Fibroblast of skin of left biceps (primary cell): ENCODE data around the gene IL6.
"Not testable (repeated sequence)": the region's sequence is repeated elsewhere in the genome, so short reads cannot be mapped to it uniquely, and the experiment has no call there.

Experiments used
- DNase-seq, 2 experiments: peaks; one replicate each; pipeline ENCODE4 v3.0.0-alpha.2; 2013; ENCODE audit warnings: low read depth in 2 of 2

The IL6 gene

DNA sequence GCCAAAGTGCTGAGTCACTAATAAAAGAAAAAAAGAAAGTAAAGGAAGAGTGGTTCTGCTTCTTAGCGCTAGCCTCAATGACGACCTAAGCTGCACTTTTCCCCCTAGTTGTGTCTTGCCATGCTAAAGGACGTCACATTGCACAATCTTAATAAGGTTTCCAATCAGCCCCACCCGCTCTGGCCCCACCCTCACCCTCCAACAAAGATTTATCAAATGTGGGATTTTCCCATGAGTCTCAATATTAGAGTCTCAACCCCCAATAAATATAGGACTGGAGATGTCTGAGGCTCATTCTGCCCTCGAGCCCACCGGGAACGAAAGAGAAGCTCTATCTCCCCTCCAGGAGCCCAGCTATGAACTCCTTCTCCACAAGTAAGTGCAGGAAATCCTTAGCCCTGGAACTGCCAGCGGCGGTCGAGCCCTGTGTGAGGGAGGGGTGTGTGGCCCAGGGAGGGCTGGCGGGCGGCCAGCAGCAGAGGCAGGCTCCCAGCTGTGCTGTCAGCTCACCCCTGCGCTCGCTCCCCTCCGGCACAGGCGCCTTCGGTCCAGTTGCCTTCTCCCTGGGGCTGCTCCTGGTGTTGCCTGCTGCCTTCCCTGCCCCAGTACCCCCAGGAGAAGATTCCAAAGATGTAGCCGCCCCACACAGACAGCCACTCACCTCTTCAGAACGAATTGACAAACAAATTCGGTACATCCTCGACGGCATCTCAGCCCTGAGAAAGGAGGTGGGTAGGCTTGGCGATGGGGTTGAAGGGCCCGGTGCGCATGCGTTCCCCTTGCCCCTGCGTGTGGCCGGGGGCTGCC lies at the start of gene IL6:
TSS of gene IL6 (plus strand) at position 294 of the 807 bp plus-strand sequence. CDS start at position 357, 63 bp downstream.
- peak; percentile 81 to 82 for DNase-seq

DNA sequence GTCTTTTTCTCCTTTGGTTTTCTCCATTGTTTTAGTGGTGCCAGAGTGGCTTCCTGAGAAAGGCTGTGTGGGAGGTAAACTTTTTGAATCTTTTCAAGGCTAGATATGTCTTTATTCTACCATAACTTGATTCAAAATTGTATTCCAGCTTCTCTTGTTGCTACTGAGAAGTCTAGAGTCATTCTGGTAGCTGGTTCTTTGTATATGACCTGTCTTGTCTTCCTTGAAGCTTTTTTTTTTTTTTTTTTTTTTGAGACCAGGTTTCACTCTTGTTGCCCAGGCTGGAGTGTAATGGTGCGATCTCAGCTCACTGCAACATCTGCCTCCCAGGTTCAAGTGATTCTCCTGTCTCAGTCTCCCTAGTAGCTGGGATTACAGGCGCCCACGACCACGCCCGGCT lies 49.7 kb upstream of the IL6 start:
- DNase-seq = not testable (repeated sequence)

DNA sequence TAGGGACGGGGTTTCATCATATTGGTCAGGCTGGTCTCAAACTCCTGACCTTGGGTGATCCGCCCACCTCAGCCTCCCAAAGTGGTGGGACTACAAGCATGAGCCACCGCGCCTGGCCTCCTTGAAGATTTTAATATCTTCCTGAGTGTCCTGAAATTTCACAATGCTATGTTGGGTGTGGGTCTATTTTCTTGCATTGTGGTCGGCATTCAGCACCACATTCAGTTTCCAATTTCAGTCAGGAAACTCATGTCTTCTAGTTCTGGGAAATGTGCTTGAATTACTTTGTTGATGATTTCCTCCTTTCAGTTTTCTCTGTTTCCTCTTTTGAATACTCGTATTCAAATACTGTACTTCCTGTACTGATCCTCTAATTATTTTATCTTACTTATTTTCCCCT lies 49.3 kb upstream of the IL6 start:
- no peak for DNase-seq

DNA sequence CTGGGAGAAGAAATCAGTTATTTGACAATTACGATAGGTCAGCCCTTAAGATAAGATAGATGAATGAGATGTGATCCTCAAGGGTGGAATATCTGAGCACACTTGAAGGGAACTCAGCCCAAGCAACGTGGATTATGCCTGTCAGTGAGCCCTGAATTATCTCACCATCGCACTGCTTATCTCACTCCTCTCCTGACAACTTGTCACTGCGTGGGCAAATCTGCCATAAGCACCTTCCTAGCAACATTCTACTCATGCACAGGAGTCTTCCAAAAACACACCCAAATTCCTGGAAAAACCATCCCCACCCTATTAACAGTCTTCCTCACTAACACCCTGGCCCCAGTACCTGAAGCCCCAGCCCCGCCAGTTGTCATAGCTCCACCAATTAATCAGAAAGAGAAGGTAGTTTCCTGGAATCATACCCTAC lies 46.5 kb upstream of the IL6 start:
- DNase-seq = no peak

DNA sequence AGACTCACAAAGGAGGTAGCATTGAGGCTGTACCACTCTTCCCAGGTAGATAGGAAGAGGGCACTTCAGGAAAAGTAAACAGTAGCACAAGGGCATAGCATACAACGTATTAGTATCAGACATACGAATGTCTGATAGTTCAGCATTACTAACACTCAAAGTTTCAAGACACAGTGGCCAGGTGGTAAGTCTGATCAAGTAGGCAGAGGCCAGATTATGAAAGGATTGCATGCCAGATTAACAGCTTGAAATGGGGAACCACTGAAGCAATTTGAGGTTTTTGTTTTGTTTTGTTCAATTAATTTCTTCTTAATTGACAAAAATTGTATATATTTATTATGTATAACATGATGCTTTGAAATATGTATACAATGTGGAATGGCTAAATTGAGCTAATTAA lies 45.7 kb upstream of the IL6 start:
- DNase-seq = no peak

DNA sequence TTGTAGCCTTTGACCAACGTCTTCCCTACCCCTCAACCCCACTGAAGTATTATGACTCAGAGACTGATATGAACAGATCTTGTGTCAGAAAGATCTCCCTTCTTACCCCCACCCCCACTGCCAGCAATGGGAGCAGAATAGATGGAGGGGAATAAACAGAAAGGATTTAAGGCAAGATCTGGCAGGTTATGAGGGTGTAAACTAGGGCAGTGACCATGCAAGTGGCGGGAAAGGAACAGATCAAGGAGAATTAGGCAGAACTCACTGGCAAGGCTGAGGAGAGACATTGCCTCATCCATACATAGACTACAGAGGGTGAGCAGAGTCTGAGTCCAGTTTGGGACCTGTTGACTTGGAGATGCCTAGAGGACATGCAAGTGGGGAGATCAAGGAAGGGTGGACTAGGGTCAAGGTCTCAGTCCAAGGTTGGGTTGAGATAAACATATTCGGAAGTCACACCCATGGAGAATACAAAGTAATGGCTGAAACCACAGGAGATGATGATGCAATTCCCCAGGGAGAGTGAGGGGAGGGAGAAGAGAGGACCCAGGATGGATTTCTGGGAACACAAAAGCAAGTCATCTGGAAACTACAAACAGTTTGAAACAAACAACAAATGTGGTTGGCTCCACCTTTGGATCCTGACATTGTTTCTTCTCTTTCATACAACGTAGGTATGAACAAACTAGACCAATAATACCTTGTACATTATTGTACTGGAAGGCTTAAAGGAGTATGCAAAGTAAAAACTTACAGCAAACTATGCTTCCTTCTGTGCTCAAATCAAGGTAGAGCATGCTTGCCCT lies 44.9 kb upstream of the IL6 start:
- DNase-seq = no peak

DNA sequence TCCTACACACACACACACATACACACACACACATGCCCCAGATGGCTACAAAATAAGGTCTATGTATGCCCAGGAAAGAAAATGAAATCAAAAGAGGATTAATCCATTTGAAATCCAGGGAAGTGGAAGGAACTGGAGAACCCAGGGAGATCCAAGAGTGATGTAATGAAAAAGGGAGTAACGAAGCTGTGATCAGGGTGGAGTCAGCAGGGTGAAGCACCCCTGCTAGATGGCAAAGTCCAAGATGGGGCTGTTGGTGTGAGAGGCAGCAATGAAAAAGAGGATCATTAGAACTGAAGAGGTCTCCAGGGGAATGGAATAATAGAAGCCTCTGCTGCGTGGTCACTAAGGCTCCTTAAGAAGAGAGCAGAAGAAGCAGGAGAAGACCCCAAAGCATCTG lies 43.6 kb upstream of the IL6 start:
- DNase-seq = no peak

DNA sequence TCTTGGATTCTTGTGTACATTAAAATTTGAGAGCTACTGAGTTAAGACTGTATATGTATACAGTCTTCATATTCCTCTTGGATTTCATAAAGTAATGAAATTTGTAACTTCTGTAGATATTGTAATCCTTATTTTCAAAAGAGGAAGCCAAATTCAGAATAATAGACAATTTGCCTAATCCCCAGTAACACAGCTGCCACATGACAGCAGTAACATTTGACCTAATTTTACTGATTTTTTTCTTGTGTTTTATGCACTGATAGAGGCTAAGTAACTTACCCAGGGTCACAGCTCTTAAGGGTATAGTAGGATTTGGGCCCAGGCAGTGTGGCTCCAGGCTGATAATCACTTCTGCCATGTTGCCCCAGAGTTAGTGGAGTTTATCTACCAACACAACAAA lies 40.4 kb upstream of the IL6 start:
- DNase-seq = no peak

DNA sequence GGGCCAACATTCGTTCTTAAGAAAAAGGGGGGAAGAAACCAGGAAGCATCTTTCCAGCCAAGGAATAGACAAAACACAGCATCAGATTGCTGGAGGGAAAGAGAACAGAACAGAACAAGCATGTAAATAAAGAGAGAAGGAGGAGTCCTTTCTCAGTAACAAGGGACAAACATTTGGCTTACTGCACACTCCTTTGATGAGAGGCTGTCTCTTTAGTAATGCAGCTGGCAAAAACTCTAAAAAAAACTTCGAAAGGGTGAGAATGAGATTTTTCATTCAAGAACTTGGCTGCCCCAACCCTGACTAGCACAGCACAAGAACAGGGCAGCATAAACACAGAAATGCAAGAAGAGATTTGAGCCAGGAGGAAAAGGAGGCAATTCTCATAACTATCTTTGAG lies 38.9 kb upstream of the IL6 start:
- DNase-seq = no peak

DNA sequence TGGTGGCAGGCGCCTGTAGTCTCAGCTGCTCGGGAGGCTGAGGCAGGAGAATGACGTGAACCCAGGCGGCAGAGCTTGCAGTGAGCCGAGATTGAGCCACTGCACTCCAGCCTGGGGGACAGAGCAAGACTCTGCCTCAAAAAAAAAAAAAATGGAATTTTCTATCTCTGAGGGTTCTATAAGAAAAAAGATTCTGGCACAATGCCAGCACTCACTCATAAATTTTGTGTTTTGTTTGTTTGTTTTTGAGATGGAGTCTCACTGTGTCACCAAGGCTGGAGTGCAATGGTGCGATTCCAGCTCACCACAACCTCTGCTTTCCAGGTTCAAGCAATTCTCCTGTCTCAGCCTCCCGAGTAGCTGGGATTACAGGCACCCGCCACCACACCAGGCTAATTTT lies 38.1 kb upstream of the IL6 start:
- DNase-seq = not testable (repeated sequence)

DNA sequence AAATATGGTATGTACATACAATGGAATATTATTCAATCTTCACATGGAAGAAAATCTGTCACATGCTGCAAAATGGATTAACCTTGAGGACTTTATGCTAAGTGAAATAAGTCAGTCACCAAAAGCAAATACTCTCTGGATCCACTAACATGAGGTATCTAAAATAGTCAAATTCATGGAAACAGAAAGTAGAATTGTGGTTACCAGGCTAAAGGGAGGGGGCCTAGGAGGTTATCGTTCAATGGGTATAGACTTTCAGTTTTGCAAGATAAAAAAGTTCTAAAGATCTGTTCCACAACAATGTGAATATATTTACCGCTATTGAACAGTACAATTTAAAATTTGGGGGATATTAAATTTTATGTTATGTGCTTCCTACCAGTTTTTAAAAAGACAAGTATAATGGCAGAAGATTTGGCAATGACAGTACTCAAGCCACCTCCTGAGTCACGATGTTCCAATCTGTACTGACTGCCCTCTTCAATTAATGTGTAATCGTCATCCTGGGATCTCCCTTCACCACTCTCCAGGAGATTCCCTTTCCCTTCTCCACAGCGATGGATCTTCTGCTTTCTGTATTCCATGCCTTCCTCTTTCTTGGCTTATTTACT lies 32.3 kb upstream of the IL6 start:
- DNase-seq = no peak

DNA sequence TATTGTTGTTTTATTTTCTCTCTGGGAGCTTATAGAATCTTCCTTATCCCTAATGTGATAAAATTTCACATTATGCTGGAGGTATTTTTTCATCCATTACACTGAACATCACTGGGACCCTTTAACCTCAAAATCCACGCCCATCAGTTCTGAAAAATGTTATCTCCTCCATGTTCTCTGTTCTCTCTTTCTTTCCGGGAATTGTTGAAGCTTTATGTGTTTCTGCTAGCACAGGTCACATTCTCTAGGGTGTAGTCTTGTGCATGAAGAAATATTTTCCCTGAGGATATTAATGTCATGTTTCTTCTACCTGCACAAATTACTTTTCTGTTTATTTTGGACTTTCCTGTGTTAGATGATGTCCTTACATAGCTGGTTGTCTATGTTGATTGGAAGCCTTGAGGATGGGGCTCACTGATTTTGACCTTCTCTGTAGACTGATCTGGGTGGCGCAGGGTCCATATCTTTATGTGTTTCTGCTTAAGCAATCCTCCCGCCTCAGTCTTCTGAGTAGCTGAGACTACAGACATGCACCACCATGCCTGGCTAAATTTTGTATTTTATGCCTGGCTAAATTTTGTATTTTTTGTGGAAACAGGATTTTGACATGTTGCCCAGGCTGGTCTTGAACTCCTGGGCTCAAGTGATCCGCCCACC lies 31.4 kb upstream of the IL6 start:
- no peak for DNase-seq

DNA sequence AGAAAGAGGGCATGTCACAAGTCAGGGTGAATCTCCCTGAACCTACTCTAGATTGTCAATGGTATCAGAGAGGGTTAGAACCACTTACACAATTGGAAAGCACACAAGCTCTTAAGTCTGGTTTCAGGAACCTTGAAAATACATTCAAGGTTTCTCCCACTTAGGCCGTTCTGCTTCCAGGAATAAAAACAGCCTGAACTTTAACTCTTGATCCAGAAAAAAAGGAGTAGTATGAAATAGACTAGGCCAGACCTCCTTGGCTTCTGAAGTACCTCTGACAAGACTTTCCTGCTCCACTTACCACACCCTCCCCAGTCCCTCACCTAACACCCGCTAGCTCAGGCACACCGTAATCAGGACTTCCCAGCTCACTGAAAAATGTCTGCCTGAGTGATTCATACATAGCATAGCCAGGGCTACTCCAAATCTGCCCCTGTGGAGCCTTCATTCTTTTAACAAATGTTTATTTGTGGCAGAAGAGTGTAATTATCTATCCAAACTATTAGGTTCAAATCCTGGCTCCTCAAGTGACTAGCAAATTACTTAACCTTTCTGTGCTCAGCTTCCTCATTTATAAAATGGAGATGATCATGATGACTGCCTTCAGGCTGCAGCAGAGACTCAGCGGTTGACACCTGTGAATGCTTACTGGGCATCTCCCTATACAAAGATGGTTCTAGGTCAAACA lies 30.3 kb upstream of the IL6 start:
- no peak for DNase-seq

DNA sequence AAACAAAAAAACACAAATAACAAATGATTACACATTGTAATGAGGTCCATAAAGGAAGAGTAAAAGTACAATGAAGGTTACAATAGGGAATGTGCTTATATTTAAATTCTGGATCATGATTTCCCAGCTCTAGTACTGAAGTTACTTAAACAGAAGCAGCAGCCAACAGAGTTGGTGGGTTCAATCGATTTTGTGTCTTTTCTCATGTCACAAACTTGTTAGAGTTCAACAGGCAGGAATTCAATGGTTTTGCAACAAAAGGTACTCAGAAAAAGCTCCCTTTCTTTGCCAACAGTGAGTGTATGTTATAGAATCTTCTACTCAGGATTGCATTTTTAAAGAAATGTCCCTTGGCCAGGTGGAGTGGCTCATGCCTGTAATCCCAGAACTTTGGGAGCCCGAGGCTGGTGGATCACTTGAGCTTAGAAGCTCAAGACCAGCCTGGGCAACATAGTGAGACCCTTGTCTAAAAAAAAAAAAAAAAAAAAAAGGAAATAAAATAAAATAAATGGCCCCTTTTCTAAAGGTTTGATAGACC lies 29.6 kb upstream of the IL6 start:
- DNase-seq = no peak

DNA sequence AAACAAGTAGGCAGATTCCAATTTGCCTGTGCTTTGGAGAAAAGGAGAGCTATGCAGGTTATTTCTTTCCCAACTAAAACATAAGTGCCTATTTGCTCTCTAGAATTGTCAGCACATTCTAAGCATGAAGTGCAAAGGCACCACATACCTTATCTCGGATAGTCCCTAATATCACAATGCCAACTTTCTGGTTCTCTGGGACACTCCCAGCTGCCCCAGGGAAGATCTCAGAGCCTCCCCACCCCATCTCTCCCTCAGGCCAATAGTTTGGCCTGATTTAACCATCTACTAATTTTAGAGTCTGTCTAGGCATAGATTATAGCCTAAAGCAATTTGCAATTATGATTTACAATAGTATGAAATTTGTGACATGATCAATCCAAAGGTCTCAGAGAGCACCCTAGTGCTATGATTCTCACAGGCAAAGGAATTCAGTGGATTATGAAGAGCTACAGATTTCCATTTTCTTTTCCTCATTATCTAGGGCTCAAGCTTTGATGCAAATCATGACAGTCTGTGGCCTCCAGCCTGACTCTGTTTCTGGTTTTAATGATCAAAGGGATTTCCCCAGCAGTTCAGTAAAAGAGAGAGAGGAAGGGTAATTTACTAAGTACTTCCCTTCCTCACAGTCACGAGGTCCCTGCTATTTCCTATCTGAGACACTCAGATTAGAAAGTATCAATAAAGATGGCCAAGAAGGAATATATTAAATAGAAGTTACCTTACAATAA lies 29.0 kb upstream of the IL6 start:
- DNase-seq = no peak

DNA sequence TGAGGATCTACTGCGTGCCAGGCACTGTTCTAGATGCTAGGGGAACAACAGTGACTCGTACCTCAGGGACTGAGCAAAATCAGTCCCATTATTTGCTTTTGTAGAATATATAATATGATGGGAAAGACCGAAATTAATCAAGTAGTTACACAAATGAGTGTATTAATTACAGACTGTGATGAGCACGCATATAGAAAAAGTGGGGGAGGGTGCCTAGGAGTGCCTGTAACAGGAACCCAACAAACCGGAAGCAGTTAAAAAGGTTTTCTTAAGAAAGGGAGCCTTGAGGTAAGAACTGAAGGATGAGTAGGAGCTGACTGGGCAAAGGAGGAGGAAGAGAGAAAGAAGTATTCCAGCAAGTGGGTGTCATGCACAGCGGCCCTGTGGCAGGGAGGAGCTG lies 28.2 kb upstream of the IL6 start:
- no peak for DNase-seq

DNA sequence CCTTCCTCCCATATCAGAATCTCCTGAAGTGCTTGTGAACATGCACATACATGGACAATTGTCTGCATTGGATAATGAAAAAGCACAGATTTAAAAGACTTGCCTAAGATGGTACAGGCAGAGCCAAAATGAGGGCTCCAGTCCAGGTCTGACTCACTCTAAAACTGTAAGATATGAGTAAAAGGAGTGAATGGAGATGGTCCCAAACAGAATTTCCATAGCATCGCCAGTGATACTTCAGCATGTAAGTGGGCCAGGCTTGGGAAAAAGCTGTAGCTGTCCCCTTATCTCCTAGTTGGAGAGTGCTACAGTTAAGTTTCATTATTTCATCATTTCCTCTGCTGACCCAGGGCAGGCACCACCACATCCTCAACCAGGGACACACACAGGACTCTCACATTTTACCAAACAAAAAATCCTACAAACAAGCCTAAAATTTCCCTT lies 26.4 kb upstream of the IL6 start:
- DNase-seq = no peak

DNA sequence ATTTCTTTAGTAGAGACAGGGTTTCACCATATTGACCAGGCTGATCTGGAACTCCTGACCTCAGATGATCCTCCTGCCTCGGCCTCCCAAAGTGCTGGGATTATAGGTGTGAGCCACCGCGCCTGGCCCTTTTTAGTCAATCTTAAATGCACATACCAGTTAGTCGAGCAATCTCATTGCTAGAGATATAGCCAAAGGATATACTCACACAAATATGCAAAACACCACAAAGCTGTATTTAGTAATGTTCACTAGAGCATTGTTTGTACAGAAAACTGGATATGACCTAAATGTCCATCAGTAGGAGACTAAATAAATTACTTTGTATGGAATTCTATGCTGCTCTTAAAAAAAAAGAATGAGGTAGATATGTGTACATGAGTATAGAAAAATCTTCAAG lies 24.5 kb upstream of the IL6 start:
- DNase-seq = no peak

DNA sequence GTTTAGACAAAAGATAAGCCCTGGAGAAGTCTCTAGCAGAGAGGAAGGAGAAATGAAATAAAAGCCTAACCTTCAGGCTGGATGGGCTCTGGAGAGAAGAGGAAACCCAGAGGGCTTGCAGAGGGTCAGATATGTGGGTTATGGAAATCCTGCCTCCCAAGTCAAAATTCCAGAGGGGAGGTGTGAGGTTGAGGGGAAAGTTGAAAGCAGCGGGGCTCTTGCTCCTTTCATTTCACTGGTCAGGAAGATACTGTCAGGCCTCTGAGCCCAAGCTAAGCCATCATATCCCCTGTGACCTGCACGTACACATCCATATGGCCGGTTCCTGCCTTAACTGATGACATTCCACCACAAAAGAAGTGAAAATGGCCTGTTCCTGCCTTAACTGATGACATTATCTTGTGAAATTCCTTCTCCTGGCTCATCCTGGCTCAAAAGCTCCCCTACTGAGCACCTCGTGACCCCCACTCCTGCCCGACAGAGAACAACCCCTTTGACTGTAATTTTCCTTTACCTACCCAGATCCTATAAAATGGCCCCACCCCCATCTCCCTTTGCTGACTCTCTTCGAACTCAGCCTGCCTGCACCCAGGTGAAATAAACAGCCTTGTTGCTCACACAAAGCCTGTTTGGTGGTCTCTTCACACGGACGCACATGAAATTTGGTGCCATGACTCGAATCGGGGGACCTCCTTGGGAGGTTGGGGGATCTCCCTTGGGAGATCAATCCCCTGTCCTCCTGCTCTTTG lies 23.7 kb upstream of the IL6 start:
- DNase-seq = not testable (repeated sequence)
